Testis (tissue), 3 donors: ENCODE data around the gene TTC17. TPM values are rescaled to one million over a fixed set of nuclear protein-coding genes. Genes with fewer than 3 reads are reported as not detected.

Source experiments
- DNase-seq: peaks from one replicate; pipeline ENCODE4 v3.0.0-alpha.2; 2019
- H3K27ac ChIP-seq, 2 donors: fragments of 200-600 bp; sonication (generic); one replicate each; pipeline ENCODE4 v1.5.1; 2019
- H3K27me3 ChIP-seq: fragments of 200-600 bp; sonication (generic); one replicate; pipeline ENCODE4 v1.5.1; 2019
- H3K36me3 ChIP-seq: fragments of 200-600 bp; sonication (generic); one replicate; pipeline ENCODE4 v1.5.1; 2017; ENCODE audit warnings: low read depth; ENCODE audit errors: missing control alignments
- H3K4me1 ChIP-seq: fragments of 200-600 bp; sonication (generic); one replicate; pipeline ENCODE4 v1.5.1; 2019
- H3K4me3 ChIP-seq, 2 donors: fragments of 200-600 bp; sonication (generic); one replicate each; pipeline ENCODE4 v1.5.1; 2017 to 2019
- H3K9me3 ChIP-seq: fragments of 200-600 bp; sonication (generic); one replicate; pipeline ENCODE4 v1.5.1; 2017
- POLR2A ChIP-seq: fragments of 450-650 bp; IDR thresholded peaks from one replicate; pipeline ENCODE4 v1.6.1; 2017; ENCODE audit warnings: antibody characterized with exemption, mild to moderate bottlenecking, moderate library complexity
- WGBS, 2 donors: methylation state at CpG; one replicate each; pipeline ENCODE4 v1.1.5; 2018; 5-methylcytosine and 5-hydroxymethylcytosine counted together
- intact Hi-C: fragments of 100-400 bp; cut with DNase I; formaldehyde crosslinking; loops from one replicate; pipeline ENCODE4 v1.15.1; 2023; ENCODE audit warnings: low total_unique reads
- polyA plus RNA-seq: library from polyadenylated mRNA; stranded (reverse); fragments of 350-450 nt; fragmentation: Illumina TruSeq; extraction: RNeasy Lipid Tissue Mini Kit (QIAGEN cat#74804); gene quantifications from one replicate; pipeline ENCODE4 v1.2.3, GENCODE V29; 2014; ENCODE audit warnings: low read depth, low replicate concordance; ENCODE audit not compliant: insufficient read depth
- total RNA-seq, 2 donors: library from RNA; depleted of rRNA; stranded (reverse); fragments of >200 nt; gene quantifications; one replicate each; pipeline ENCODE4 v1.2.3, GENCODE V29; 2016
- TF ChIP-seq, protein P1 (sequence below), 3 experiments: fragments of 450-650 bp in 2 of 3; fragments of 200-600 bp in 1 of 3; sonication (generic) in 1 of 3; IDR thresholded peaks; one replicate each; pipeline ENCODE4 v1.5.1; 2016 to 2019; ENCODE audit warnings: antibody characterized with exemption in 3 of 3, mild to moderate bottlenecking in 2 of 3, moderate library complexity in 1 of 3

TTC17 gene
- total and polyA plus RNA-seq, 3 donors from 2014 or later = 74.9 to 141 (median 134) TPM

DNA sequence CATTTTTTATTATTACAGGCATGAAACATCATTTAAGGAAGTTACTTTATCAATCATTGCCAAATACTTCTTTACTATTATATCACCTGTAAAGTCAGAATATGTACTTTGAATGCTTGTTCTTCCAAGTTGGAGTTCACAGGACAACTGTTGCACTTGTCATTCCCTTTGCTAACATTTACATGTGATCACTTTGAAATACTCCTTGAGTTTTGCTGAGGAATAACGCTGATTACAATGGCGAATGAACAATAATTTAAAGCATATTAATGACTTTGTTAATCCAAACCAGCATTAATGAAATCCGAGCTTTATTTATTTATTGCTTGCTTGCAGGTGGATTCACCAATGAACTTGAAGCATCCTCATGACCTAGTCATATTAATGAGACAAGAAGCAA lies 20.2 kb downstream of the TTC17 start:
- Histone ChIP-seq H3K4me1 (no peaks in the 10 kb centered on the region), H3K27me3 (no peaks in the 10 kb centered on the region), H3K4me3 (no peak overlapping the region), H3K36me3 (no peaks in the 10 kb centered on the region), H3K9me3 (no peaks in the 10 kb centered on the region), H3K27ac (no peak overlapping the region)
- TF ChIP-seq, protein P1, sequence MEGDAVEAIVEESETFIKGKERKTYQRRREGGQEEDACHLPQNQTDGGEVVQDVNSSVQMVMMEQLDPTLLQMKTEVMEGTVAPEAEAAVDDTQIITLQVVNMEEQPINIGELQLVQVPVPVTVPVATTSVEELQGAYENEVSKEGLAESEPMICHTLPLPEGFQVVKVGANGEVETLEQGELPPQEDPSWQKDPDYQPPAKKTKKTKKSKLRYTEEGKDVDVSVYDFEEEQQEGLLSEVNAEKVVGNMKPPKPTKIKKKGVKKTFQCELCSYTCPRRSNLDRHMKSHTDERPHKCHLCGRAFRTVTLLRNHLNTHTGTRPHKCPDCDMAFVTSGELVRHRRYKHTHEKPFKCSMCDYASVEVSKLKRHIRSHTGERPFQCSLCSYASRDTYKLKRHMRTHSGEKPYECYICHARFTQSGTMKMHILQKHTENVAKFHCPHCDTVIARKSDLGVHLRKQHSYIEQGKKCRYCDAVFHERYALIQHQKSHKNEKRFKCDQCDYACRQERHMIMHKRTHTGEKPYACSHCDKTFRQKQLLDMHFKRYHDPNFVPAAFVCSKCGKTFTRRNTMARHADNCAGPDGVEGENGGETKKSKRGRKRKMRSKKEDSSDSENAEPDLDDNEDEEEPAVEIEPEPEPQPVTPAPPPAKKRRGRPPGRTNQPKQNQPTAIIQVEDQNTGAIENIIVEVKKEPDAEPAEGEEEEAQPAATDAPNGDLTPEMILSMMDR (IDR thresholded peaks at IDR 0.05) = no peak
- no peak for TF ChIP-seq POLR2A
- DNase-seq = no peak
- intact Hi-C loops = no loop called here
- 87 to 88% methylated on average over 3 of the region's 3 CpGs for WGBS, 2 donors

DNA sequence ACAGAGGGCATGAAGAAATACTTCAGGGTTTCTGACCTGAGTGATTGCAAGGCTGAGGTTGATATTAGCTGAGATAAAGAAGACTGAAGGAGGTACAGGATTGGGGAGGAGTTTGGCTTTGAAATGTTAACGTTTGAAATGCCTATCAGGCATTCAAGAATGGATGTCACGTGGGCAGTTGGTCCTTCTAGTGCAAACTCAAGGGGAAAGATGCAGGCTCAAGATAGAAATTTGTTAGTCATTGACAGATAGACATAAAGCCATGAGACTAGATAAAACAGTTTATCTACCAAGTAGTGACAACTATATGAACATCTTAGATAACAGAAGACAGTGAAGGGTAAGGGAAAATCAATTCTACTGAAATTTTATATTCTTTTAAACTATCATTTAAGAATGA lies 23.1 kb downstream of the TTC17 start:
- 62 to 79% methylated on average over 2 of the region's 2 CpGs for WGBS, 2 donors
- Histone ChIP-seq H3K27ac (no peak overlapping the region), H3K36me3 (no peaks in the 10 kb centered on the region), H3K4me3 (no peak overlapping the region), H3K9me3 (no peaks in the 10 kb centered on the region), H3K27me3 (no peaks in the 10 kb centered on the region), H3K4me1 (no peaks in the 10 kb centered on the region)
- intact Hi-C loops = no loop called here
- DNase-seq = no peak
- no peak for TF ChIP-seq POLR2A

DNA sequence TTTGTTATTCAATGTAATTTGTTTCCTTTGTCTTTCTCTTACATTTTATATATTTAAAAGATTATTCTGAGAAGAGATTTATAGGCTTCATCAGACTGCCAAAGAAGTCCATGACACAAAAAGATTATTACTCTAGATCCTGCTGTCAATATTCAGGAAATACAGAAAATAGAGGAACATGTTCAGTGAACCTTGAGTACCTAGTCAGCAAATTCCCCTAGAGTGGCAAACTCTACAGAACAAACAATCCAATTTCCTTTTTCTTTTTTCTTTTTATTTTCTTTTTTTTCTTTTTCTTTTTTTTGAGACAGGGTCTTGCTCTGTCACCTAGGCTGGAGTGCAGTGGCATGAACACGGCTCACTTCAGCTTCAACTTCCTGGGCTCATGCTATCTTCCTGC lies 23.9 kb downstream of the TTC17 start:
- 83 to 96% methylated on average over 1 of the region's 1 CpG for WGBS, 2 donors
- DNase-seq = no peak
- H3K27ac ChIP-seq = no peak overlapping the region

DNA sequence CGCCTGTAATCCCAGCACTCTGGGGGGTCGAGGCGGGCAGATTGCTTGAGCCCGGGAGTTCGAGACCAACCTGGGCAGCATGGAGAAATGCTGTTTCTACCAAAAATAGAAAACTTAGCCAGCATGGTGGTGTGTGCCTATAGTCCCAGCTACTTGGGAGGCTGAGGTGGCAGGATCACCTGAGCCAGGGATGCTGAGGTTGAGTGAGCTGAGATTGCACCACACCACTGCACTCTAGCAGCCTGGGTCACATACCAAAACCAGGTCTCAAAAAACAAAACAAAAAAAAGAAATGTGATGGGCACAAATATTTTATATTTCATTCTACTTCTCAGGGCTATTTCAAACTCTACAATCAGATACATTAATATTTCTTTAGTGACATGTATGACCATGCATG lies 25.7 kb downstream of the TTC17 start:
- Histone ChIP-seq H3K27me3 (no peaks in the 10 kb centered on the region), H3K27ac (no peak overlapping the region), H3K36me3 (no peaks in the 10 kb centered on the region), H3K4me3 (no peak overlapping the region), H3K4me1 (no peaks in the 10 kb centered on the region), H3K9me3 (no peaks in the 10 kb centered on the region)
- intact Hi-C loops = no loop called here
- TF ChIP-seq, protein P1 (IDR thresholded peaks at IDR 0.05) = no peak
- TF ChIP-seq POLR2A = no peak
- DNase-seq = no peak
- WGBS, 2 donors = 93 to 99% methylated on average over 5 of the region's 5 CpGs

More for the DNA sequence above, 23.9 kb downstream of the TTC17 start:
- intact Hi-C loops = no loop called here
- no peak overlapping the region for H3K4me3 ChIP-seq
- H3K27me3 ChIP-seq = no peaks in the 10 kb centered on the region
- no peaks in the 10 kb centered on the region for H3K4me1 ChIP-seq
- TF ChIP-seq, protein P1 (IDR thresholded peaks at IDR 0.05) = no peak
- no peak for TF ChIP-seq POLR2A
- no peaks in the 10 kb centered on the region for H3K36me3 ChIP-seq
- no peaks in the 10 kb centered on the region for H3K9me3 ChIP-seq

DNA sequence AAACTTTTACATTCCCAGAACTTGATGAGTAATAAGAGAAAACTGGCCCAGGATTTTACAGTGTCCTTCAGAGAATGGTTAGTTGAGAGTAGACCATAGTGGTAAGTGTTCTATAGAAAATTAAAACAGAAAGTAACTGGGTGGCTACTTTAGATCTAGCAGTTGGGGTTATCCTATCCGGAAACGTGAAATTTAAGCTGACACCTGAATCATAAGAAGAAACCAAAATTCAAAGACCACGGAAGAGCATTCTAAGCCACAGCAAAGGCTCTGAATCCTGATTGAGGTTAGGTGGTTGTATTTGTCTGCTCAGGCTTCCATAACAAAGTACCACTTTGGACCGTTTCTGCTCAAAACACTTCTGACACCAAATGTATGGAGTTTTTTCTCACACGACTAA lies 34.0 kb downstream of the TTC17 start:
- H3K36me3 ChIP-seq = no peaks in the 10 kb centered on the region
- H3K27me3 ChIP-seq = no peaks in the 10 kb centered on the region
- H3K9me3 ChIP-seq = no peaks in the 10 kb centered on the region
- H3K27ac ChIP-seq = no peak overlapping the region
- TF ChIP-seq POLR2A = no peak
- TF ChIP-seq, protein P1 (IDR thresholded peaks at IDR 0.05) = no peak
- no peaks in the 10 kb centered on the region for H3K4me1 ChIP-seq
- 87 to 96% methylated on average over 5 of the region's 5 CpGs for WGBS, 2 donors
- no peak overlapping the region for H3K4me3 ChIP-seq
- intact Hi-C loops = no loop called here
- DNase-seq = no peak
